ENCODE data around the gene MT1X.

The MT1X gene

GRCh38 chr16:56677474-56677873 lies 4.8 kb upstream of the MT1X start:
- DNase-seq (ENCODE audit: low read depth in 2 of 2, low spot score in 1 of 2), result no peak

DNA sequence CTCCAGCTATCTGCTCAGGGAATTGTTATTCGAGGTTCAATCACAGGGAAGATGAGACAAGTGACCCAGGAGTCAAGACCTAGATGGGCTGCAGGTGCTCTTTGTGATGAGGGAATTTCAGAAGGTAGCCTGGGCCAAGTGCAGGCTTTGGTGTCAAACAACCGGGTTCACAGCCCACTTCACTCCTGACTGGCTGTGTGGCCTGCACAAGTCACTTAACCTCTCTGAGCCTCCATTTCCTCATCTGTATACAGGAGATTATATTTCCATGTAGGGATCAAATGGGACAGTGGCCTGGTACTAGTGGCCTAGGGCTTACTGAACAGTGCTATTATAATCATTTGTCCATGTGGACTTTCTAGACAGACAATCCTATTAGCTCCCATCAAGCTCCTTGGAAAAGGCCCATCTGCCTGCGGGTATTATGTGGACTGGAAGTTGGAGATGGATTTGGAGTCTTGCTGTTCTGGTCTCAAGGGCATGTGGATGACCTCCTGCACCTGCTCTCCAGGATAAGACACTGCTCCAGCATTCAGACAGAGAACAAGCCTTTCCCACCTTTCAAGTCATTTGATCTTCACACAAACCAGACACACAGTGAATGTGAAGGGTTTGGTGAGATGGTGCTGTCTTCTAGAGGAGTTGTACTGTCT lies 3.1 kb upstream of the MT1X start:
- DNase-seq (ENCODE audit: low read depth in 2 of 2, low spot score in 1 of 2), result no peak

DNA sequence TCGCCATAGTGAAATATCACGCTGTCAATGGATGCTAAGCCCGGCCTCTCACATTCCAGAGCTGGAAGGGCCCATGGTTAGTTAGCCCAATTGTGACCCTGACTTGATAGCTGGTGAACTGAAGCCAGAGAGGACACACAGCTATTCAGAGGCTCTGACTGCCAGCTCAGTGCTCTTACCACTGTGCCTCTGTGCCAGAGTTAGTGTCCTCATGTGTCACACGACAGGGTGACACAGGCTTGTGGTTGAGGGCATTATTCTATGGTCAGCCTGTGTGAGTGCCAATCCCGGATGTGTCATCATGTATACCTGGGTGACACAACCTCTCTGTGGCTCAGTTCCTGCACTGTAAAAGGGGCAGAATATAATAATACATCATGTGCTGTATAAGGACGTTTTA lies 2.5 kb upstream of the MT1X start:
- DNase-seq (ENCODE audit: low read depth in 2 of 2, low spot score in 1 of 2), result no peak

- no peak for DNase-seq (ENCODE audit: low read depth in 2 of 2, low spot score in 1 of 2)
These were observed 580 bp downstream of the MT1X start for GRCh38 chr16:56682703-56683397.

- no peak for DNase-seq (ENCODE audit: low read depth in 2 of 2, low spot score in 1 of 2)
These were observed 1.3 kb downstream of the MT1X start for GRCh38 chr16:56683424-56684172.

DNA sequence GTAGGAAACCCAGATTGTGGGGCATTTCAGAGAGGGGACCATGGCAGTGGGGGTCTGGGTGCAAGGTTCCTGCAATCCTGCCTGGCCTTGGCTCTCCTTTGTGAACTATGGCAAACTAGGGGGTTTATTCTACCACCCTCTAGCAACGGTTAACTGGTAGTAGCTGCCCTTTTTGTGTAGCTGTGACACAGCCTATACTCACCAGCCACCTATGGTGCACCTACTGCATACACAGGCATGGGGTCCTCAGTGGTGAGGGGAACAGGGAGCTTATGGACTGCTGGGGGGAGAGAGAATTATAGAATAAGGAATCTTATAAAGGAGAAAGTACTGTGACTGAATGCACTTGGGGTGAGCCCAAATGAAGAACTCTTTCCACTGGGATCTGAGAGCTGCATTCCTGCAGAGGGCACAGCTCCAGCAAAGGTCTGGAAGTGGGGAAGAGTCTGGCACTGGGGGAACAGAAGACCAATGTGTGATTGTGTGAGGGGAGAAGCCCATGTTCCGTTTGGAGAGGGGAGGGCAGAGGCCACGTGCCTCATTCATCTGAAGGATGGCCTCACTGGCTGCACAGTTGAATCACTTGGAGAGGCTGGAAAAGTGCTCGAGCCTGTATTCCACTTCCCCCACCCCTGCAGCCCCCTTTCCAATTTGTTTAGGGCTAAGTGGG lies 2.1 kb downstream of the MT1X start:
- DNase-seq (ENCODE audit: low read depth in 2 of 2, low spot score in 1 of 2), result no peak

GRCh38 chr16:56684926-56685590 lies 2.8 kb downstream of the MT1X start:
- DNase-seq (ENCODE audit: low read depth in 2 of 2, low spot score in 1 of 2), result no peak

DNA sequence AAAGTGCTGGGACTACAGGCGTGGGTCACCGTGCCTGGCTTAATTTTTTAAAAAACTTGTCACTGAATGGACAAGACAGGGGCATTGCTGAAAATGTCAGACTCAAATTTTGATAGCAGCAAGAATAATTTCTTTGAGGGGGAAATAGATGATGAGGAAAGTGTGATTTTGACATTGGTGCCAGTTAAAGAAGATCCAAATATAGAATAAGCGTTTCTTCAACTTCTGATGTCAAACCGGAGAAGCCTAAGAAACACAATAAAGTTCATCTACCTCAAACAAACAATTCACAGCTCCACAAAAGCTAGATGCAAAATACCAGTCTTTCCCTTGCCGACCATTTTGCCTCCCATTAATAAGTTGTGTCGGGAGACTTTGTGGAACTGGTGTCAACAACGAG lies 4.5 kb downstream of the MT1X start:
- no peak for DNase-seq (ENCODE audit: low read depth in 2 of 2, low spot score in 1 of 2)

GRCh38 chr16:56688762-56689161 lies 6.5 kb downstream of the MT1X start:
- no peak for DNase-seq (ENCODE audit: low read depth in 2 of 2, low spot score in 1 of 2)

GRCh38 chr16:56689171-56689570 lies 6.9 kb downstream of the MT1X start:
- DNase-seq (ENCODE audit: low read depth in 2 of 2, low spot score in 1 of 2), result no peak

DNA sequence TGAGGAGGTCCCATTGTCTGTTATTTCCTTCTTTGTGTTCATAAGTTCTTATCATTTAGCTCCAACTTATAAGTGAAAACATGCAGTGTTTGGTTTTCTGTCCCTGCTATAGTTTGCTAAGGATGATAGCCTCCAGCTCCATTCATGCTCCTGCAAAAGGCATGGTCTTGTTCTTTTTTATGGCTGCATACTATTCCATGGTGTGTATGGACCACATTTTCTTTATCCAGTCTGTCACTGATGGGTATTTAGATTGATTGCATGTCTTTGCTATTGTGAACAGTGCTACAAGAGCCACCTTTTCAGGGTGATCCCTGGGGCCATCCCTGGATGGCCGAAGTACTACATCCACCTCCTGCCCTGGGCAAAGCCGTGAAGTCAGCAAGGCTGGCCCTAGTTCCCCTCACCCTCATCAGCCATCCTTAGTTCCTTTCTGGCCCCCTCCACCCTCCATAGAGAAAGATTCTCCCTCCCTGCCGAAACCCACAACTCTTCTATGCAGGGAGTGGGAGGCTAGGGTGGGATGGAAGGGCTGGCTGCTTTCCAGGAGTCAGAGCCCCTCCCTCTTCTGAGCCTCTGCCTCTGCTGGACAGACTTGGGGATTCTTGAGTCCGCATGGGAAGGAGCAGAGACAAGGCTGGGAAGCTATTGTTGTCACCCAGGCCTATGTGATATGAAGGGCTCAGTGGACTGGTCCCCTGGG lies 8.3 kb downstream of the MT1X start:
- DNase-seq (ENCODE audit: low read depth in 2 of 2, low spot score in 1 of 2), result no peak

GRCh38 chr16:56691885-56692284 lies 9.6 kb downstream of the MT1X start:
- no peak for DNase-seq (ENCODE audit: low read depth in 2 of 2, low spot score in 1 of 2)

GRCh38 chr16:56695246-56695645 lies 13.0 kb downstream of the MT1X start:
- no peak for DNase-seq (ENCODE audit: low read depth in 2 of 2, low spot score in 1 of 2)

GRCh38 chr16:56697456-56698155 lies 15.3 kb downstream of the MT1X start:
- no peak for DNase-seq (ENCODE audit: low read depth in 2 of 2, low spot score in 1 of 2)

DNA sequence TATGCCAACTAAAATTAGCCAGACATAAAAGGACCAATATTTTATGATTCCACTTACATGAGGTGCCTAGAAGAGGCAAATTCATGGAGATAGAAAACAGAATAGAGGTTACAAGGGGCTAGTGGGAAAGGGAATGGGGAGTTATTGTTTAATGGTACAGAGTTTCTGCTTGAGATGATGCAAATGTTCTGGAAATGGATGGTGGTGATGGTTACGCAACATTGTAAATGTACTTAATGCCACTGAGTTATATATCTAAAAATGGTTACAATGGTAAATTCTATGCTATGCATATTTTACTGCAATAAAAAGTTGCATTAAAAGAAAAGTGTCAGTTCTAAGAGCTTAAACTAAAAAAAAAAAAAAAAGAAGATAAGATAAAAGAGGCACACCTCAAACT lies 17.9 kb downstream of the MT1X start:
- DNase-seq (ENCODE audit: low read depth in 2 of 2, low spot score in 1 of 2), result no peak

GRCh38 chr16:56700631-56701030 lies 18.4 kb downstream of the MT1X start:
- DNase-seq (ENCODE audit: low read depth in 2 of 2, low spot score in 1 of 2), result no peak

- no peak for DNase-seq (ENCODE audit: low read depth in 2 of 2, low spot score in 1 of 2)
These were observed 19.3 kb downstream of the MT1X start for GRCh38 chr16:56701534-56701933.

- no peak for DNase-seq (ENCODE audit: low read depth in 2 of 2, low spot score in 1 of 2)
These were observed 20.6 kb downstream of the MT1X start for GRCh38 chr16:56702836-56703235.

- DNase-seq (ENCODE audit: low read depth in 2 of 2, low spot score in 1 of 2), result no peak
These were observed 26.5 kb downstream of the MT1X start for GRCh38 chr16:56708525-56709442.

Measured in stimulated activated CD8-positive, alpha-beta memory T cell treated with anti-CD3 and anti-CD28 coated beads, Interleukin-4, amount 100 ng/mL, for 1 hour (primary cell).